ENCODE data around the gene FOXO1.

Gene FOXO1

GRCh38 chr13:40527914-40528313 is 138.5 kb downstream of the FOXO1 start:
- Histone ChIP-seq H3K4me1 (ENCODE audit: control insufficient read depth, insufficient read depth, low read length) (no peaks in the 10 kb centered on the region), H3K36me3 (ENCODE audit: control insufficient read depth, insufficient read depth, low read length) (no peaks in the 10 kb centered on the region), H3K27me3 (ENCODE audit: control insufficient read depth, insufficient read depth, low read length) (no peaks in the 10 kb centered on the region), H3K9ac (ENCODE audit: low read depth, low read length) (no peak overlapping the region), H3K4me3 (ENCODE audit: low read depth, low read length) (no peak overlapping the region), H3K9me3 (ENCODE audit: control insufficient read depth, insufficient read depth, low read length) (no peaks in the 10 kb centered on the region)

- H3K27me3 ChIP-seq (ENCODE audit: control insufficient read depth, insufficient read depth, low read length) = no peaks in the 10 kb centered on the region
- H3K4me1 ChIP-seq (ENCODE audit: control insufficient read depth, insufficient read depth, low read length) = no peaks in the 10 kb centered on the region
- no peak overlapping the region for H3K9ac ChIP-seq (ENCODE audit: low read depth, low read length)
- no peak overlapping the region for H3K4me3 ChIP-seq (ENCODE audit: low read depth, low read length)
- no peaks in the 10 kb centered on the region for H3K36me3 ChIP-seq (ENCODE audit: control insufficient read depth, insufficient read depth, low read length)
- no peaks in the 10 kb centered on the region for H3K9me3 ChIP-seq (ENCODE audit: control insufficient read depth, insufficient read depth, low read length)
These were observed 144.2 kb downstream of the FOXO1 start for GRCh38 chr13:40522282-40522681.

GRCh38 chr13:40520916-40521315 is 145.5 kb downstream of the FOXO1 start:
- H3K9ac ChIP-seq (ENCODE audit: low read depth, low read length) = no peak overlapping the region
- no peaks in the 10 kb centered on the region for H3K36me3 ChIP-seq (ENCODE audit: control insufficient read depth, insufficient read depth, low read length)
- H3K27me3 ChIP-seq (ENCODE audit: control insufficient read depth, insufficient read depth, low read length) = no peaks in the 10 kb centered on the region
- H3K4me1 ChIP-seq (ENCODE audit: control insufficient read depth, insufficient read depth, low read length) = no peaks in the 10 kb centered on the region
- H3K4me3 ChIP-seq (ENCODE audit: low read depth, low read length) = no peak overlapping the region
- H3K9me3 ChIP-seq (ENCODE audit: control insufficient read depth, insufficient read depth, low read length) = no peaks in the 10 kb centered on the region

DNA sequence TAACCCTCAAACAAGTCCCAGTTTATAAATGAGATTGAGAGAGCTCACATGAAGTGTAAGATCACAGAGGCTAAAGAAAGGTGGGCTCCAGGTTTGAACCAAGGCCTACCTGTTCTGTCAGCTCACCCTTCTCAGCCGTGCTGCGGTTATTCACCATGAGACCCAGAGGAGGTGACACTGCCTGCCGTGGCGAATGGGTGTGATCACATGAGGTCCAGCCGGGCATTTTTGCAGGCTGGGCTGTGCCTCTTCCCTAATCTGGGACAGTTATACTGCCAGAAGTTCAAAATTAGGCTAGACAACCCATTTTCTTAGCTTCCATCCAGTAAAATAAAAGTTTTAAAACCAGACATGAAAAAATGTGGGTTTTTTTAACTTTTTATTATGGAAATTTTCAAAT is 146.8 kb downstream of the FOXO1 start:
- H3K9me3 ChIP-seq (ENCODE audit: control insufficient read depth, insufficient read depth, low read length) = no peaks in the 10 kb centered on the region
- H3K4me1 ChIP-seq (ENCODE audit: control insufficient read depth, insufficient read depth, low read length) = no peaks in the 10 kb centered on the region
- no peaks in the 10 kb centered on the region for H3K27me3 ChIP-seq (ENCODE audit: control insufficient read depth, insufficient read depth, low read length)
- no peak overlapping the region for H3K4me3 ChIP-seq (ENCODE audit: low read depth, low read length)
- no peaks in the 10 kb centered on the region for H3K36me3 ChIP-seq (ENCODE audit: control insufficient read depth, insufficient read depth, low read length)
- no peak overlapping the region for H3K9ac ChIP-seq (ENCODE audit: low read depth, low read length)

GRCh38 chr13:40518481-40518882 is 148.0 kb downstream of the FOXO1 start:
- no peaks in the 10 kb centered on the region for H3K36me3 ChIP-seq (ENCODE audit: control insufficient read depth, insufficient read depth, low read length)
- no peaks in the 10 kb centered on the region for H3K4me1 ChIP-seq (ENCODE audit: control insufficient read depth, insufficient read depth, low read length)
- no peak overlapping the region for H3K4me3 ChIP-seq (ENCODE audit: low read depth, low read length)
- no peak overlapping the region for H3K9ac ChIP-seq (ENCODE audit: low read depth, low read length)
- no peaks in the 10 kb centered on the region for H3K27me3 ChIP-seq (ENCODE audit: control insufficient read depth, insufficient read depth, low read length)
- H3K9me3 ChIP-seq (ENCODE audit: control insufficient read depth, insufficient read depth, low read length) = no peaks in the 10 kb centered on the region

- no peak overlapping the region for H3K9ac ChIP-seq (ENCODE audit: low read depth, low read length)
- H3K4me3 ChIP-seq (ENCODE audit: low read depth, low read length) = no peak overlapping the region
- H3K9me3 ChIP-seq (ENCODE audit: control insufficient read depth, insufficient read depth, low read length) = no peaks in the 10 kb centered on the region
- no peaks in the 10 kb centered on the region for H3K36me3 ChIP-seq (ENCODE audit: control insufficient read depth, insufficient read depth, low read length)
- H3K27me3 ChIP-seq (ENCODE audit: control insufficient read depth, insufficient read depth, low read length) = no peaks in the 10 kb centered on the region
- no peaks in the 10 kb centered on the region for H3K4me1 ChIP-seq (ENCODE audit: control insufficient read depth, insufficient read depth, low read length)
These were observed 148.7 kb downstream of the FOXO1 start for GRCh38 chr13:40517486-40518480.

- Histone ChIP-seq H3K36me3 (ENCODE audit: control insufficient read depth, insufficient read depth, low read length) (no peaks in the 10 kb centered on the region), H3K9me3 (ENCODE audit: control insufficient read depth, insufficient read depth, low read length) (no peaks in the 10 kb centered on the region), H3K9ac (ENCODE audit: low read depth, low read length) (no peak overlapping the region), H3K4me3 (ENCODE audit: low read depth, low read length) (no peak overlapping the region), H3K4me1 (ENCODE audit: control insufficient read depth, insufficient read depth, low read length) (no peaks in the 10 kb centered on the region), H3K27me3 (ENCODE audit: control insufficient read depth, insufficient read depth, low read length) (no peaks in the 10 kb centered on the region)
These were observed 150.7 kb downstream of the FOXO1 start for GRCh38 chr13:40515702-40516101.

DNA sequence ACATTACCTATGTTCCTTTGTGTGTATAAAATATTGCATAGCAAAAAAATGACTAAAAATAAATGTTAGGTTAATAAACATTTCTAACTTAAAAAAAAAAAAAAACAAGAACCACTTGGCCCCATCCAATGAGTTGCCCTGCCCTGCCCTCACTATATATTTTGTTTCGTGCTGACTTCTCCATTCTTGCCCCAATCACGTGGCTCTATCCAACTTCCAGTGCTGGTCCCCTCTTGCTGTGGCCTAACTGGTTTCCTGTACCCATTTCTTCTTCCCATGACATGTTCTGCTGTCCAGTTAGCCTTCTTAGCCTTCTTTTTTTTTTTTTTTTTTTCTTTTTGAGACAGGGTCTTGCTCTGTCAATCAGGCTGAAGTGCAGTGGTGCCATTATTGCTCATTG is 151.6 kb downstream of the FOXO1 start:
- H3K27me3 ChIP-seq (ENCODE audit: control insufficient read depth, insufficient read depth, low read length) = no peaks in the 10 kb centered on the region
- H3K9me3 ChIP-seq (ENCODE audit: control insufficient read depth, insufficient read depth, low read length) = no peaks in the 10 kb centered on the region
- H3K4me1 ChIP-seq (ENCODE audit: control insufficient read depth, insufficient read depth, low read length) = no peaks in the 10 kb centered on the region
- H3K36me3 ChIP-seq (ENCODE audit: control insufficient read depth, insufficient read depth, low read length) = no peaks in the 10 kb centered on the region
- no peak overlapping the region for H3K9ac ChIP-seq (ENCODE audit: low read depth, low read length)
- H3K4me3 ChIP-seq (ENCODE audit: low read depth, low read length) = no peak overlapping the region

- H3K4me3 ChIP-seq (ENCODE audit: low read depth, low read length) = no peak overlapping the region
- no peaks in the 10 kb centered on the region for H3K9me3 ChIP-seq (ENCODE audit: control insufficient read depth, insufficient read depth, low read length)
- H3K4me1 ChIP-seq (ENCODE audit: control insufficient read depth, insufficient read depth, low read length) = no peaks in the 10 kb centered on the region
- no peaks in the 10 kb centered on the region for H3K27me3 ChIP-seq (ENCODE audit: control insufficient read depth, insufficient read depth, low read length)
- H3K9ac ChIP-seq (ENCODE audit: low read depth, low read length) = no peak overlapping the region
- H3K36me3 ChIP-seq (ENCODE audit: control insufficient read depth, insufficient read depth, low read length) = no peaks in the 10 kb centered on the region
These were observed 156.6 kb downstream of the FOXO1 start for GRCh38 chr13:40509876-40510275.

DNA sequence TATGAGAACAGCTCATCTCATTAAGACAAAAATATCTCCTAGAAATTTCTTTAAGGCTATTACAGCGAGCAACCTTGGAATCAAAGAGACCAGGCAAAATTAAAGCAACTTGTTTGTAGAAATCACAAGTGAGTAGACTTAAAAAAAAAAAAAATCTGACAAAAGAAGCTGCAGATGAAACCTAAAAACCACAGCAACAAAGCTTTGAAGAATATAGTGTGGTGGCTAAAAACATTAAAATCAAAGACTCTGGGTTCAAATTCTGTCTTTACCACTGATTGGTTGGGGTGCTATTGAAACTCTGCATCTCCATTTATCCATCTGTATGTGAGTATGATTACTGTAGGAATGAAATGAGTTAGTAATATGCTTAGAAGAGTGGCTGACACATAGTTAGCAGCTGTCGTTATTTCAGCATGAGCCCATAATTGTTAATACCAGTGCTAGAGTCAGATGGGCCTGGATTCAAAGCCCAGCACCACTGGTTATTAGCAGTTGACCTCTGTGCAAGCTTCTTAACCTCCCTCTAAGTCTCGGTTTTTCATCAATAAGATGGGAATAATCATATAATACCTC is 157.6 kb downstream of the FOXO1 start:
- Histone ChIP-seq H3K27me3 (ENCODE audit: control insufficient read depth, insufficient read depth, low read length) (no peaks in the 10 kb centered on the region), H3K36me3 (ENCODE audit: control insufficient read depth, insufficient read depth, low read length) (no peaks in the 10 kb centered on the region), H3K9ac (ENCODE audit: low read depth, low read length) (no peak overlapping the region), H3K4me3 (ENCODE audit: low read depth, low read length) (no peak overlapping the region), H3K4me1 (ENCODE audit: control insufficient read depth, insufficient read depth, low read length) (no peaks in the 10 kb centered on the region), H3K9me3 (ENCODE audit: control insufficient read depth, insufficient read depth, low read length) (no peaks in the 10 kb centered on the region)

- Histone ChIP-seq H3K4me1 (ENCODE audit: control insufficient read depth, insufficient read depth, low read length) (no peaks in the 10 kb centered on the region), H3K4me3 (ENCODE audit: low read depth, low read length) (no peak overlapping the region), H3K9ac (ENCODE audit: low read depth, low read length) (no peak overlapping the region), H3K27me3 (ENCODE audit: control insufficient read depth, insufficient read depth, low read length) (no peaks in the 10 kb centered on the region), H3K9me3 (ENCODE audit: control insufficient read depth, insufficient read depth, low read length) (no peaks in the 10 kb centered on the region), H3K36me3 (ENCODE audit: control insufficient read depth, insufficient read depth, low read length) (no peaks in the 10 kb centered on the region)
These were observed 158.3 kb downstream of the FOXO1 start for GRCh38 chr13:40508127-40508526.

All from iPS-15b (cell line).